ENCODE results near the gene GRIK4. TPM values are rescaled to one million over a fixed set of nuclear protein-coding genes. Genes with fewer than 3 reads are reported as not detected.

The GRIK4 gene
- total RNA-seq, 1 experiment from 2014 or later, result not detected

DNA sequence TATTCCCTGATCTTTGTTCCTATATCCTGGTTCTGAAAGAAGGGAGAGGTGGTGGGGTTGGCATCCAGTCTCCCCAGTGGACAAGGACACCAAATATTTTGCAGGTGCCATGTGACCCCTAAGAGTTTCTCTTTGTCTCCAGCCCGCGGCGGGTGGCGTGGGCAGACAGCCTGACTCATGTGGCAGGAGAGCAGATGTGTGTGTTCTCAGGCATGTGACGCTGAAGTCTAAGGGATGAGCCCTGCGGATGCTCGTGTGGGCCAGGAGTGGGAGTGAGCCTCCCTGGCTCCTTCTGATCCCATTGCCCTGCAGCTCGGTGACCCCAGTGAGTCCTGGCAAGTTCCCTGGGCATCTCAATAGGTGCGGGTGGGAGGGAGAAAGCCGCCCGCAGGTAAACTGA is 417.5 kb downstream of the GRIK4 start:
- Histone ChIP-seq H3K4me2 (no peak overlapping the region), H3F3A (ENCODE audit: insufficient read depth, low read depth) (no peaks in the 10 kb centered on the region), H4K20me1 (ENCODE audit: insufficient read depth) (no peaks in the 10 kb centered on the region), H3K4me1 (replicated peaks; ENCODE audit: insufficient read depth) (no peaks in the 10 kb centered on the region), H3K9me3 (ENCODE audit: insufficient read depth, low read depth) (no peaks in the 10 kb centered on the region), H3K27ac (no peak overlapping the region), H2AFZ (no peak overlapping the region), H3K36me3 (ENCODE audit: low read depth) (no peaks in the 10 kb centered on the region), H3K79me2 (ENCODE audit: low read depth) (no peaks in the 10 kb centered on the region), H3K27me3 (ENCODE audit: insufficient read depth, low read depth) (no peaks in the 10 kb centered on the region), H3K9me2 (ENCODE audit: insufficient read depth) (no peaks in the 10 kb centered on the region), H3K4me3 (no peak overlapping the region)
- TF ChIP-seq, protein P1, sequence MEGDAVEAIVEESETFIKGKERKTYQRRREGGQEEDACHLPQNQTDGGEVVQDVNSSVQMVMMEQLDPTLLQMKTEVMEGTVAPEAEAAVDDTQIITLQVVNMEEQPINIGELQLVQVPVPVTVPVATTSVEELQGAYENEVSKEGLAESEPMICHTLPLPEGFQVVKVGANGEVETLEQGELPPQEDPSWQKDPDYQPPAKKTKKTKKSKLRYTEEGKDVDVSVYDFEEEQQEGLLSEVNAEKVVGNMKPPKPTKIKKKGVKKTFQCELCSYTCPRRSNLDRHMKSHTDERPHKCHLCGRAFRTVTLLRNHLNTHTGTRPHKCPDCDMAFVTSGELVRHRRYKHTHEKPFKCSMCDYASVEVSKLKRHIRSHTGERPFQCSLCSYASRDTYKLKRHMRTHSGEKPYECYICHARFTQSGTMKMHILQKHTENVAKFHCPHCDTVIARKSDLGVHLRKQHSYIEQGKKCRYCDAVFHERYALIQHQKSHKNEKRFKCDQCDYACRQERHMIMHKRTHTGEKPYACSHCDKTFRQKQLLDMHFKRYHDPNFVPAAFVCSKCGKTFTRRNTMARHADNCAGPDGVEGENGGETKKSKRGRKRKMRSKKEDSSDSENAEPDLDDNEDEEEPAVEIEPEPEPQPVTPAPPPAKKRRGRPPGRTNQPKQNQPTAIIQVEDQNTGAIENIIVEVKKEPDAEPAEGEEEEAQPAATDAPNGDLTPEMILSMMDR (conservative IDR thresholded peaks at IDR 0.05), result no peak
- TF ChIP-seq EZH2 (IDR thresholded peaks at IDR 0.05; ENCODE audit: low read depth), result no peak
- BruUV-seq (replicated peaks), result no TSS peak
- DNase-seq, result no peak
- ChIA-PET CTCF (no interaction called here), POLR2A (ENCODE audit: unreplicated experiment) (no interaction called here)
- intact Hi-C loops (cut with micrococcal nuclease; ENCODE audit: unreplicated experiment), result no loop called here

- H4K20me1 ChIP-seq (ENCODE audit: insufficient read depth), result no peaks in the 10 kb centered on the region
- intact Hi-C loops (cut with micrococcal nuclease; ENCODE audit: unreplicated experiment), result loop anchor here (10.0 kb wide), 1 partner anchor 245 kb away; no protein-coding TSS in a partner anchor
- ChIA-PET POLR2A (ENCODE audit: unreplicated experiment) (no interaction called here), CTCF (no interaction called here)
- no peaks in the 10 kb centered on the region for H3K9me2 ChIP-seq (ENCODE audit: insufficient read depth)
- H2AFZ ChIP-seq, result no peak overlapping the region
- H3K36me3 ChIP-seq (ENCODE audit: low read depth), result no peaks in the 10 kb centered on the region
- no TSS peak for BruUV-seq (replicated peaks)
- no peaks in the 10 kb centered on the region for H3K9me3 ChIP-seq (ENCODE audit: insufficient read depth, low read depth)
- H3K4me2 ChIP-seq, result no peak overlapping the region
- peaks cover 5% of the 10 kb centered on the region for H3K27me3 ChIP-seq (ENCODE audit: insufficient read depth, low read depth)
- H3K27ac ChIP-seq, result no peak overlapping the region
- no peak overlapping the region for H3K4me3 ChIP-seq
- DNase-seq, result peak in 1 of 2 experiments; percentile 12
- no peaks in the 10 kb centered on the region for H3K4me1 ChIP-seq (replicated peaks; ENCODE audit: insufficient read depth)
- H3F3A ChIP-seq (ENCODE audit: insufficient read depth, low read depth), result no peaks in the 10 kb centered on the region
- no peaks in the 10 kb centered on the region for H3K79me2 ChIP-seq (ENCODE audit: low read depth)
- TF ChIP-seq, protein P1 (conservative IDR thresholded peaks at IDR 0.05), result peak; percentile 86
- TF ChIP-seq EZH2 (IDR thresholded peaks at IDR 0.05; ENCODE audit: low read depth), result no peak
These were observed 418.2 kb downstream of the GRIK4 start for GRCh38 chr11:120929664-120930154.

GRCh38 chr11:120931057-120931779 is 419.7 kb downstream of the GRIK4 start:
- H2AFZ ChIP-seq, result no peak overlapping the region
- intact Hi-C loops (cut with micrococcal nuclease; ENCODE audit: unreplicated experiment), result loop anchor here (10.0 kb wide), 1 partner anchor 246 kb away; no protein-coding TSS in a partner anchor
- CTCF ChIA-PET, result no interaction called here
- no peak overlapping the region for H3K4me3 ChIP-seq
- H3F3A ChIP-seq (ENCODE audit: insufficient read depth, low read depth), result no peaks in the 10 kb centered on the region
- no TSS peak for BruUV-seq (replicated peaks)
- H3K4me2 ChIP-seq, result no peak overlapping the region
- POLR2A ChIA-PET (ENCODE audit: unreplicated experiment), result no interaction called here
- H3K4me1 ChIP-seq (replicated peaks; ENCODE audit: insufficient read depth), result no peaks in the 10 kb centered on the region
- H3K36me3 ChIP-seq (ENCODE audit: low read depth), result no peaks in the 10 kb centered on the region
- DNase-seq, result no peak
- no peaks in the 10 kb centered on the region for H3K9me2 ChIP-seq (ENCODE audit: insufficient read depth)
- peaks cover 20% of the 10 kb centered on the region for H3K27me3 ChIP-seq (ENCODE audit: insufficient read depth, low read depth)
- TF ChIP-seq, protein P1 (conservative IDR thresholded peaks at IDR 0.05), result peak; percentile 25; the same call in 1 of the 2 replicates
- no peak for TF ChIP-seq EZH2 (IDR thresholded peaks at IDR 0.05; ENCODE audit: low read depth)
- no peak overlapping the region for H3K27ac ChIP-seq
- no peaks in the 10 kb centered on the region for H3K9me3 ChIP-seq (ENCODE audit: insufficient read depth, low read depth)
- no peaks in the 10 kb centered on the region for H3K79me2 ChIP-seq (ENCODE audit: low read depth)
- H4K20me1 ChIP-seq (ENCODE audit: insufficient read depth), result no peaks in the 10 kb centered on the region
